GM21576 (cell line): Measurements from ENCODE around the gene COL15A1.

Experiments used
- ATAC-seq: cut with Tn5 transposase; IDR thresholded peaks from one replicate; pipeline ENCODE4 v1.9.1; 2021; ENCODE audit warnings: mild to moderate bottlenecking, moderate library complexity; ENCODE audit not compliant: unreplicated experiment

COL15A1 gene

DNA sequence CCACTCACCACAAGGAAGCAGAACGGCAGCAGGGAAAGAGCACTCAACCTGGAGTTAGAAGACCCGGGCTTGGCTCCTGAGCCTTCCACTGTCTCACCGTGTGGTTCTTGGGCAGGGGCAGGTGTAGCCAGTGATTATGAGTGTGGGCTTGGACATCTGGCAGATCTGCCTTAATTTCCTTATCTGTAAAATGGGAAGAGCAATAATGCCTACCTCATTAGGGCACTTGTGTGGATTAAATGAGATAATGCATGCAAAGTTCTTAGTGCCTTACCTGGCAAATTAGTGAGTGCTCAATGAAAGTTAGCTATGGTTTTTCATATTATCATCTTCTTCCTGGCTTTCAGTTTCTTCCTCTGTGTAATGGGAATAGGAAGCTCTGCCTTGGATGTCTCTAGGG is 28.1 kb upstream of the COL15A1 start:
- no peak for ATAC-seq

- ATAC-seq: no peak
Observed at GRCh38 chr9:98916660-98917059, 27.0 kb upstream of the COL15A1 start.

- ATAC-seq: no peak
Observed at GRCh38 chr9:98917746-98918487, 25.8 kb upstream of the COL15A1 start.

DNA sequence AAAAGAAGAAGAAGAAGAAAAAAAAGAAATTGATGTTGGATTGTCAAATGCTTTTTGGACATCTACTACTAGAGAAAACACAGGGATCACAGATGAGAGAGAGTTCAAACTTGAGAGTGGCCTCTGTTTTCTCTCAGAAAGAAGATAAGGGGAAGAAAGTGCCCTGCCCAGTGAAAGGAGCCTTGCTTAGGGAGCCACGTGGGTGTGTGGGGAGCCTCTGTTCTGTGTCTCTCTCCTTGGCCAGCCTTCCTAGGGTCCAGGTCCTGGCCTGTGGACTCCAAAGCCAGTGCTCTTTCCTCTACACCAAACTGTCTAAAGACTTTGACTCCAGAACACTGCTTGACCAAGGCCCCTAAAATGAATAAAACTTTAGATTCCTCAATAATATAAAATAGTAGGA is 22.0 kb upstream of the COL15A1 start:
- ATAC-seq: no peak

- ATAC-seq: no peak
Observed at GRCh38 chr9:98922721-98923435, 20.8 kb upstream of the COL15A1 start.

GRCh38 chr9:98923451-98924123 is 20.1 kb upstream of the COL15A1 start:
- no peak for ATAC-seq

GRCh38 chr9:98924946-98925820 is 18.5 kb upstream of the COL15A1 start:
- no peak for ATAC-seq

DNA sequence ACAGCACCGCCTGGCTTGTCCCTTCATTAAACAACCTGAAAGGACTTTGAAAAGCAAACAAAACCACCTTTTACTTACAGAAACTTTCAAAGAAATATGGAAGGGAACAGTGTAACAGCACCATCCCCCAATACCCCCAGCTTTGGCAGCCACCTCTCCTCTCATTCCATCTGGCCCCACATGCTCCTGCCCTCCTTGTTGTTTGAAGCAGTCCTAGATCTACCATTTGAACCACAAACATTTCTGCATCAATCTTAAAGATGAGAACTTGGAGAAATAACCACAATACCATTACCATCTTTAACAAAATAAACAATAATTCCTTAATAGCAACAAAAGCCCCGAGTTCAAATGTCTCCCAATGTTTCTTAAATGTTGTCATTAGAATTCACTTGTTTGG is 17.8 kb upstream of the COL15A1 start:
- ATAC-seq: no peak

DNA sequence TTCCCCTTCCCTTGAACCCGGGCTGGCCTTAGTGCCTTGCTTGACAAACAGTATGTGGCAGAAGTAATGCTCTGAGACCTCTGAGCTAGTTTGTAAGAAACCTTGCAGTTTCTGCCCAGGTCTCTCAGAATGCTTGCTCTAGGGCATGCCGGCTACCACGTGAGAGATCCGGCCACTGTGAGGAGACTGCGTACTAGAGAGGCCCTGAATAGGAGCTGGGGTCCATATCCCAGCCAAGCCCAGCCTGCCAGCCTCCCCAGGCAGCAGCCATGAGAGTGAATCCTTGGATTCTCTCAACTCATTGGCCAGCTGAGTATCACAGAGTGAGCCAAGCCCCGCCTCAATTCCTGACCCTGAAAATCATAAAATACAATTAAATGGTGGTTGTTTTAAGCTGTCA is 16.0 kb upstream of the COL15A1 start:
- ATAC-seq: no peak

GRCh38 chr9:98929071-98929470 is 14.6 kb upstream of the COL15A1 start:
- ATAC-seq: no peak

DNA sequence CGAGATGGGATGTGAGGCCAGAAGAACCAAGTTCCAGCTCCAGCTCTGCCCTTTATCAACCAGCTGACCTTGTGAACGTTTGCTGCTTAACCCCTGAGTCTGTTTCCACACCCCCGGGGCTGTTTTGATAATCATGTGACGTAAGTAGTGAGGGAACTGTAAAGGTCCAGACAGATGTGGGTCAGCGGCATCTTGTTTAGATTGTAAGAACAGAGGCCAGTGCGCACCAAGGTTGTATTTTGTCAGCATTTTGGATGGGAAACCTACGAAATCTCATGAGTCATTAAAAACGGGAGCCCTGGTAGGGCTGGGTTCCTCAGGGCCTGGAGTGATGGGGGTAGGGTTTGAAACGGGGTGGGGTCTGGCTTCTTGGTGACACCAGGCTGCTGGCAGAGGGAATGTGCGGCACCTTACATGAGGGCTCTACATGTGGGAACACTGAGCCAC is 13.8 kb upstream of the COL15A1 start:
- no peak for ATAC-seq

DNA sequence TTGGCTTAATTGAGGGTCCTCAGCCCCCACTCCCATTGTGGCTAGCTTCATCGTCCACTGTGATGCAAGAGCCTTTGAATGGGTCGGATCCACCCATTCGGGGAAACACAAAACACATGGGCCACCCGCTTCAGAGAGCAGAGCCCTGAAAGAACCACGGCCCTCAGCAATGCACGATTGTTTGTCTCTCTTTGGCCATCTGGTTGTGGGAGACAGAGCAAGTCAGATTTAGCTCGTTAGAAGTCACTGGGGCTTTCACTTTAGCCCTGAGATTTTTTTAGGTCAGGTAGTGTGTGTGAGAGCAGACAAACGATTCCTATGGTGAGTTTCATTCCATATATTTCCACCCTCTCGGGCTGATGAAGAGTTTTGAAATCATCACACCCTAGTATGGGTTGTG is 12.9 kb upstream of the COL15A1 start:
- ATAC-seq: no peak

DNA sequence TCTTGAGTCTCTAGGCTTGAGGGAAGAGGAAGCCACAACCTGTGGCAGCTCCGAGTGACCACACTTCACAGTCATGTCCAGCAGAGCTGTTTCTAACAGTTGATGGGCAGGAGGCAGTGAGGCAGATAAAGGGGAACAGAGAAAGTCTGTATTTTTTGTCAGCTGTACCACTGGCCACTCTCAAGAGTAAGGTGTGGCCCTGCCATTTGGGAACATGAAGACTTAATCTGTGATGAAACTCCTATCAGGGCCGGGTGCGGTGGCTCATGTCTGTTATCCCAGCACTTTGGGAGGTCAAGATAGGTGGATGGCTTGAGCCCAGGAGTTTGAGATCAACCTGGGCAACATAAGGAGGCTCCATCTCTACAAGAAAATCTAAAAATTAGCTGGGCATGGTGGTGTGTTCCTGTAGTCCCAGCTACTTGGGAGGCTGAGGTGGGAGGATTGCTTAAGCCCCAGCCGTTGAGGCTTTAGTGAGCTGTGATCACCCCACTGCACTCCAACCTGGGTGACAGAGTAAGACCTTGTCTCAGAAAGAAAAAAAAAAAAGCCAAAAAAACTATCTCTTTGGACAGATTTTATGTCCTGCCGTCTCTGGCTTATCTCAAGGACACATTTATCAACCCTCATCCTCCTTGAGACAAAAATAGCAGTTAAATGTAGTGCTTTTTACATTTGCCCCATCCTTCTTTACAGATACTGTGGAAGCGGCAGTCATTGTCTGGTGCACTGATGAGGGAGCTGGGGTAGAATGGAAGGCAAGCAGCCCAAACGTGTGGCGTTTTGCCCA is 11.9 kb upstream of the COL15A1 start:
- no peak for ATAC-seq

DNA sequence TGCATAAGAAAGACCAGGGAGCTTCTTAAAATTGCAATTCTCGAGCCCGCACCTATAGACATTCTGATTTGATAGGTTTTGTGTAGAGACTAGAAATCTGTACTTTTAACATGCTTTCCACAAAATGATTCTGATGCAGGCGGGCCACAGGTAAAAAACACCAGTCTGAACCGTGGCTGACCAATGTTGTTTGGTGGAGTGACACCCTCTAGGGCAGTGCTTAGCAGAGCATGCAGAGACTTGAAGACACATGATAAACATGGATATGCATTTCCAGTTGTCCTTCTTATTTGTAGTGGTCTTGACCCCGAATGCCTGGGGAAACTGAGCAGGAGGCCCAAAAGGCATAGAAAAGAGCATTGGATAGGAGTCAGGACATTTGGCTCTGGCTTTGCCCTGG is 10.5 kb upstream of the COL15A1 start:
- ATAC-seq: no peak

- ATAC-seq: no peak
Observed at GRCh38 chr9:98933890-98934289, 9.8 kb upstream of the COL15A1 start.

GRCh38 chr9:98935071-98935505 is 8.6 kb upstream of the COL15A1 start:
- ATAC-seq: no peak

- ATAC-seq: no peak
Observed at GRCh38 chr9:98940276-98940675, 3.4 kb upstream of the COL15A1 start.

- no peak for ATAC-seq
Observed at GRCh38 chr9:98941946-98942523, 1.7 kb upstream of the COL15A1 start.

DNA sequence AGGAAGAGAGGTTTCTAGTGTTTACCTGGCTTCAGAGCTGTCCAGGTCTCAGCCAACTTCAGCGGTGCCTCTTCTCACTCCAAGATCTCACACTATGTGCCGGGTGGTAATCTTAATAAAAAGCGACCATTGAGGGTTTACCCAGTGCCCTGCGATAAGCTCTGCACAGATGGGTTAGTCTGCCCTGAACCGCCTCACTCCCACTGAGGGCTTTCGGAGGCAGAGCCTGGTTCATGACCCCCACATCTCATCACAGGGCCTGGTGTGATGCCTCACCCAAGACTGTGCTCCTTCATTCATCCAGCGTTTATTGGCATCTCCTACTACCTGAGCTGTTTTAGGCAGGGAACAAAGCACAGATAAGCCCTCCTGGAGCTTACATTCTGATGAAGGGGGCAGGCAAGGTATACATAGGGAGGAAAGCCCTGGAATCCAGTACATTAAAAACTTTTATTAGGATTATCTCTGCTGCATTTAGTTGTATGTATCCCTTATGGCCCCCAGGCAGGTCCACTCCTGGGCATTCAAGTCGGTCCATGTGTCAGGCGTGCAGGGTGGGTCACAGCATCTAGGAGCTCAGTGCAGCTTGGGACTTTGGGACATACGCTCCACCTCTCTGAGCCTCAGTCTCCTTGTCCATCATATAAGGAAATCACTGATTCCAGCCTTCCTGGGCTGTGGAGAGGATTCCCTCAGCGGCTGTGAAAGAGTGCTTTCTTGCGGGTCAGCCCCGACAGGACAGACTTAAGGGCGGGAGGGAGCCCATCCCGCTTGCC is 613 bp upstream of the COL15A1 start:
- no peak for ATAC-seq
